ENCODE results near the gene ACOXL. TPM values are rescaled to one million over a fixed set of nuclear protein-coding genes. Genes with fewer than 3 reads are reported as not detected.

Gene ACOXL
- total and polyA plus RNA-seq, 10 of the 15 experiments (the other 5 are each of a cell fraction or from before 2014, with no cell fraction given) = 0.05 to 1.3 (median 0.71) TPM

GRCh38 chr2:110720547-110720946 is 11.8 kb upstream of the ACOXL start:
- in situ Hi-C loops (cut with MboI) = no loop called here
- SMC1A ChIA-PET (ENCODE audit: uncharacterized antibody, unreplicated experiment) = interaction anchor here (0.9 to 6.9 kb wide), 5 partner anchors 11 to 43 kb away, joined by 4 to 43 read pairs (median 11); partner anchors contain the start of genes ACOXL and BUB1
- FAIRE-seq = no peak

More at GRCh38 chr2:110720547-110720946, 11.8 kb upstream of the ACOXL start:
- Histone ChIP-seq H3K4me2 (ENCODE audit: control insufficient read depth, insufficient read depth) (no peak overlapping the region), H3K36me3 (ENCODE audit: control insufficient read depth in 2 of 2, insufficient read depth in 2 of 2, low read length in 1 of 2) (no peaks in the 10 kb centered on the region), H3K9me3 (replicated peaks; ENCODE audit: control insufficient read depth, insufficient read depth, low read length) (no peaks in the 10 kb centered on the region), H3K27me3 (replicated peaks in 1 of 2; ENCODE audit: control insufficient read depth in 2 of 2, insufficient read depth in 2 of 2, low read length in 1 of 2) (no peaks in the 10 kb centered on the region), H3K4me3 (no peak overlapping the region), H3K79me2 (ENCODE audit: control insufficient read depth, insufficient read depth, low read length) (no peaks in the 10 kb centered on the region), H3K9ac (ENCODE audit: control insufficient read depth, insufficient read depth, low read length) (no peak overlapping the region), H3K4me1 (ENCODE audit: control insufficient read depth, insufficient read depth, low read length) (no peaks in the 10 kb centered on the region), H3K27ac (ENCODE audit: control insufficient read depth, insufficient read depth) (no peak overlapping the region), H2AFZ (ENCODE audit: control insufficient read depth, low read depth, low read length) (no peak overlapping the region), H4K20me1 (ENCODE audit: control insufficient read depth, insufficient read depth) (no peaks in the 10 kb centered on the region)
- no peak for TF ChIP-seq IRF4 (IDR thresholded peaks at IDR 0.05; ENCODE audit: low read depth, low read length)
- TF ChIP-seq IRF3 (IDR thresholded peaks at IDR 0.05) = no peak
- no peak for TF ChIP-seq TCF3 (IDR thresholded peaks at IDR 0.05; ENCODE audit: borderline replicate concordance, insufficient read depth, low read depth, low read length)
- TF ChIP-seq, protein P1, sequence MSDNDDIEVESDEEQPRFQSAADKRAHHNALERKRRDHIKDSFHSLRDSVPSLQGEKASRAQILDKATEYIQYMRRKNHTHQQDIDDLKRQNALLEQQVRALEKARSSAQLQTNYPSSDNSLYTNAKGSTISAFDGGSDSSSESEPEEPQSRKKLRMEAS (IDR thresholded peaks at IDR 0.05; ENCODE audit: low read depth, low read length) = no peak
- no peak for TF ChIP-seq NBN (IDR thresholded peaks at IDR 0.05)
- no peak for TF ChIP-seq EP300 (IDR thresholded peaks at IDR 0.05; ENCODE audit: borderline replicate concordance in 1 of 2, control insufficient read depth in 1 of 2, low read depth in 2 of 2, low read length in 2 of 2)
- TF ChIP-seq, protein P2, sequence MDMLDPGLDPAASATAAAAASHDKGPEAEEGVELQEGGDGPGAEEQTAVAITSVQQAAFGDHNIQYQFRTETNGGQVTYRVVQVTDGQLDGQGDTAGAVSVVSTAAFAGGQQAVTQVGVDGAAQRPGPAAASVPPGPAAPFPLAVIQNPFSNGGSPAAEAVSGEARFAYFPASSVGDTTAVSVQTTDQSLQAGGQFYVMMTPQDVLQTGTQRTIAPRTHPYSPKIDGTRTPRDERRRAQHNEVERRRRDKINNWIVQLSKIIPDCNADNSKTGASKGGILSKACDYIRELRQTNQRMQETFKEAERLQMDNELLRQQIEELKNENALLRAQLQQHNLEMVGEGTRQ (IDR thresholded peaks at IDR 0.05; ENCODE audit: borderline replicate concordance, low read depth, low read length) = no peak
- TF ChIP-seq NFYB (IDR thresholded peaks at IDR 0.05; ENCODE audit: insufficient read depth, low read depth, low read length) = no peak
- no peak for TF ChIP-seq MYC (IDR thresholded peaks at IDR 0.05; ENCODE audit: insufficient read depth, insufficient read length, insufficient replicate concordance, low read length, severe bottlenecking)
- RAD21 ChIA-PET (ENCODE audit: unreplicated experiment) = interaction anchor here (1.3 kb wide), 1 partner anchor 28 kb away, joined by 3 read pairs; no protein-coding TSS in a partner anchor
- ATAC-seq (no peak), DNase-seq (ENCODE audit: low read depth, low spot score) (no peak)
- CTCF ChIA-PET = interaction anchor here (1.5 to 1.7 kb wide), 2 partner anchors 35 kb away, joined by 4 to 5 read pairs; no protein-coding TSS in a partner anchor
- BruUV-seq (replicated peaks) = no TSS peak
- intact Hi-C loops (cut with micrococcal nuclease; ENCODE audit: unreplicated experiment) = no loop called here
- 85% methylated on average over 5 of the region's 5 CpGs for WGBS (ENCODE audit: insufficient coverage, insufficient replicate concordance, low lambda C conversion rate, missing lambda C conversion rate)
- POLR2A ChIA-PET = interaction anchor here (0.6 to 2.2 kb wide), 4 partner anchors 8 to 973 kb away, joined by 3 to 4 read pairs (median 3); no protein-coding TSS in a partner anchor

All from GM12878 (cell line).